GM12878 (cell line): ENCODE data around the gene C16orf96. TPM values are rescaled to one million over a fixed set of nuclear protein-coding genes. Genes with fewer than 3 reads are reported as not detected.

Experiments used
- ATAC-seq: fragments of 200-7000 bp; cut with Tn5 transposase; 3 replicates; pipeline ENCODE4 v1.9.1; 2020; ENCODE audit warnings: mild to moderate bottlenecking, moderate library complexity
- BruUV-seq: library from RNA; stranded (reverse); fragments of 400-500 nt; replicated peaks from 2 replicates; lab custom pipeline; 2021; lab: Mats Ljungman, UMichigan
- CTCF ChIA-PET: fragments of 300-600 bp; sonication (Branson Sonifier 250); formaldehyde crosslinking; extraction: SDS; loops from one replicate; lab custom pipeline; 2021; ENCODE audit warnings: inconsistent platforms; lab: Yijun Ruan, JAX
- POLR2A ChIA-PET: fragments of 350-600 bp; formaldehyde crosslinking; extraction: SDS; loops from one replicate; lab custom pipeline; 2021; ENCODE audit warnings: inconsistent platforms; lab: Charles Lee
- RAD21 ChIA-PET: fragments of 300-600 bp; sonication (Branson Sonifier 250); formaldehyde crosslinking; loops from one replicate; lab custom pipeline; 2023; ENCODE audit warnings: antibody characterized with exemption; ENCODE audit not compliant: unreplicated experiment; lab: Charles Lee
- SMC1A ChIA-PET: fragments of 300-600 bp; sonication (Branson Sonifier 250); formaldehyde crosslinking; loops from one replicate; lab custom pipeline; 2023; ENCODE audit not compliant: unreplicated experiment, uncharacterized antibody; lab: Charles Lee
- DNase-seq: peaks from one replicate; pipeline ENCODE4 v3.0.0-alpha.2; 2011; ENCODE audit warnings: low read depth, low spot score
- FAIRE-seq: peaks from 3 replicates; lab custom pipeline; 2011; peaks lifted over from hg19 to GRCh38; lab: Jason Lieb, UNC
- H2AFZ ChIP-seq: 2 replicates; pipeline ENCODE4 v1.6.0; 2011; ENCODE audit warnings: low read depth, low read length, control low read depth; ENCODE audit not compliant: control insufficient read depth
- H3K27ac ChIP-seq: 2 replicates; pipeline ENCODE4 v1.5.1; 2011; ENCODE audit warnings: control low read depth; ENCODE audit not compliant: control insufficient read depth, insufficient read depth
- H3K27me3 ChIP-seq, 2 experiments: replicated peaks in 1 of 2; 2 replicates each; pipeline versions ENCODE4 v1.6.0 to v1.6.1; 2011; ENCODE audit warnings: low read length in 1 of 2; ENCODE audit not compliant: control insufficient read depth in 2 of 2, insufficient read depth in 2 of 2
- H3K36me3 ChIP-seq, 2 experiments: 2 replicates each; pipeline ENCODE4 v1.5.1; 2011; ENCODE audit warnings: low read length in 1 of 2; ENCODE audit not compliant: control insufficient read depth in 2 of 2, insufficient read depth in 2 of 2
- H3K4me1 ChIP-seq: 2 replicates; pipeline ENCODE4 v1.6.1; 2011; ENCODE audit warnings: mild to moderate bottlenecking, low read length, moderate library complexity, mixed read lengths; ENCODE audit not compliant: control insufficient read depth, insufficient read depth
- H3K4me2 ChIP-seq: 2 replicates; pipeline ENCODE4 v1.6.0; 2011; ENCODE audit warnings: control low read depth; ENCODE audit not compliant: control insufficient read depth, insufficient read depth
- H3K4me3 ChIP-seq: fragments of 200-600 bp; sonication (generic); 2 replicates; pipeline ENCODE4 v1.5.1; 2016
- H3K79me2 ChIP-seq: 2 replicates; pipeline ENCODE4 v1.6.0; 2011; ENCODE audit warnings: low read length; ENCODE audit not compliant: control insufficient read depth, insufficient read depth
- H3K9ac ChIP-seq: 2 replicates; pipeline ENCODE4 v1.8.0; 2011; ENCODE audit warnings: low read length, control low read depth, mixed read lengths; ENCODE audit not compliant: control insufficient read depth, insufficient read depth
- H3K9me3 ChIP-seq: replicated peaks from 3 replicates; pipeline ENCODE4 v1.5.1; 2011; ENCODE audit warnings: mild to moderate bottlenecking, low read length; ENCODE audit not compliant: control insufficient read depth, insufficient read depth
- H4K20me1 ChIP-seq: 2 replicates; pipeline ENCODE4 v1.6.0; 2011; ENCODE audit not compliant: control insufficient read depth, insufficient read depth
- EED ChIP-seq: sonication (generic); IDR thresholded peaks from 2 replicates; pipeline ENCODE4 v1.6.1; 2016; ENCODE audit warnings: antibody characterized with exemption, low read depth
- IRF5 ChIP-seq: fragments of 450-650 bp; IDR thresholded peaks from 2 replicates; pipeline ENCODE4 v1.6.1; 2017; ENCODE audit warnings: borderline replicate concordance
- MAX ChIP-seq: IDR thresholded peaks from 2 replicates; pipeline ENCODE4 v1.6.1; 2012; ENCODE audit warnings: low read depth, low read length, improper control_type of control experiment
- PML ChIP-seq: IDR thresholded peaks from 2 replicates; pipeline ENCODE4 v1.6.1; 2012; ENCODE audit warnings: low read length, inconsistent platforms
- POLR2A ChIP-seq: IDR thresholded peaks from 2 replicates; pipeline ENCODE4 v1.6.1; 2011; ENCODE audit warnings: low read depth, mild to moderate bottlenecking, low read length
- ZNF592 ChIP-seq: fragments of 450-650 bp; IDR thresholded peaks from 2 replicates; pipeline ENCODE4 v1.6.1; 2017; ENCODE audit warnings: mild to moderate bottlenecking, moderate library complexity
- ZNF622 ChIP-seq: fragments of 450-650 bp; IDR thresholded peaks from 2 replicates; pipeline ENCODE4 v1.6.1; 2017; ENCODE audit warnings: mild to moderate bottlenecking, inconsistent platforms
- WGBS: methylation state at CpG from one replicate; pipeline ENCODE4 v1.1.6; 2016; ENCODE audit warnings: low lambda C conversion rate; ENCODE audit not compliant: insufficient replicate concordance, insufficient coverage; ENCODE audit errors: missing lambda C conversion rate; 5-methylcytosine and 5-hydroxymethylcytosine counted together
- in situ Hi-C: fragments of 300-500 bp; cut with MboI; formaldehyde crosslinking; loops from 9 replicates; pipeline ENCODE4 v1.14.3; 2018; ENCODE audit warnings: mixed read lengths
- intact Hi-C: fragments of 100-400 bp; cut with micrococcal nuclease; formaldehyde crosslinking; loops from one replicate; pipeline ENCODE4 v1.14.2; 2022; ENCODE audit not compliant: unreplicated experiment
- polyA plus RNA-seq, 11 experiments: library from polyadenylated mRNA; depleted of rRNA in 4 of 11; unstranded in 6 of 11; stranded (reverse) in 5 of 11; fragments of >200 nt; fragmentation: Nextera tagmentation in 4 of 11; fragmentation: Illumina TruSeq in 1 of 11; extraction: Ambion mirVana in 4 of 11; extraction: Trizol in 1 of 11; gene quantifications; 1 replicate in 1 of 11; 2 replicates in 10 of 11; pipeline versions ENCODE4 v1.2.1 to v1.2.3, GENCODE V29; 2011 to 2016; ENCODE audit warnings: inconsistent platforms in 2 of 11, missing spikeins in 2 of 11, low read depth in 1 of 11
- total RNA-seq, 4 experiments: library from RNA; depleted of rRNA in 3 of 4; stranded (reverse); fragments of >200 nt in 3 of 4; fragmentation: Illumina TruSeq in 1 of 4; extraction: Trizol in 1 of 4; gene quantifications; 2 replicates each; pipeline versions ENCODE4 v1.2.1 to v1.2.3, GENCODE V29; 2013 to 2021
- TF ChIP-seq, protein P1 (sequence below): fragments of 450-650 bp; formaldehyde crosslinking; IDR thresholded peaks from 2 replicates; pipeline ENCODE4 v1.5.0; 2022; ENCODE audit warnings: mild to moderate bottlenecking, missing genetic modification characterization
- TF ChIP-seq, protein P2 (sequence below): IDR thresholded peaks from 2 replicates; pipeline ENCODE4 v1.6.1; 2011; ENCODE audit warnings: borderline replicate concordance, low read depth, mild to moderate bottlenecking, moderate library complexity, mixed read lengths, low read length; ENCODE audit not compliant: insufficient read depth; ENCODE audit errors: extremely low read length

C16orf96 gene
- total and polyA plus RNA-seq, 10 of the 15 experiments (the other 5 are each of a cell fraction or from before 2014, with no cell fraction given): 0.01 to 0.08 (median 0.01) TPM; not detected in 7

DNA sequence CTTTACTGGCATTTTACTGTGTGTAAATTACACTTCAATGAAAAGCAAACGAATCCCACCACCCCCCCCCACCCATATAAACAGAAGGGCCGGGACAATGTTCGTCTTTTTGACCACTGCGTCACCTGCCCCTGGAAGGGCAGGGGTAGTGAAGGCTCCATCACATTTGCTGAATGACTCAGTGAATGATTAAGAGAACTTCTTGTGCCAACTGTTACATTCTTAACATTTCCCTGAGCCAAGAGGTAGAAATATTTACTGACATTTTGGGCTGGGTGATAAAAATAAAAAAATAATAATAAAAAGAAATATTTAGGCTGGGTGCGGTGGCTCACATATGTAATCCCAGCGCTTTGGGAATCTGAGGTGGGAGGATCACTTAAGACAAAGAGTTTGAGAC is 24.1 kb downstream of the C16orf96 start:
- in situ Hi-C loops: no loop called here
- no peaks in the 10 kb centered on the region for H3K9me3 ChIP-seq
- SMC1A ChIA-PET: no interaction called here
- H3K4me1 ChIP-seq: no peaks in the 10 kb centered on the region
- BruUV-seq: no TSS peak
- H3K9ac ChIP-seq: no peak overlapping the region
- no peaks in the 10 kb centered on the region for H4K20me1 ChIP-seq
- intact Hi-C loops: no loop called here
- no peaks in the 10 kb centered on the region for H3K79me2 ChIP-seq
- RAD21 ChIA-PET: no interaction called here
- DNase-seq (no peak), ATAC-seq (no peak), FAIRE-seq (no peak)
- no peak overlapping the region for H3K27ac ChIP-seq
- no peak overlapping the region for H3K4me3 ChIP-seq
- H3K36me3 ChIP-seq: no peaks in the 10 kb centered on the region
- CTCF ChIA-PET: no interaction called here
- no peak overlapping the region for H2AFZ ChIP-seq
- POLR2A ChIA-PET: no interaction called here
- H3K4me2 ChIP-seq: no peak overlapping the region
- no peaks in the 10 kb centered on the region for H3K27me3 ChIP-seq
- TF ChIP-seq POLR2A (no peak), MAX (no peak), EED (no peak), ZNF622 (no peak), ZNF592 (no peak), IRF5 (no peak), PML (no peak)
- TF ChIP-seq, protein P1, sequence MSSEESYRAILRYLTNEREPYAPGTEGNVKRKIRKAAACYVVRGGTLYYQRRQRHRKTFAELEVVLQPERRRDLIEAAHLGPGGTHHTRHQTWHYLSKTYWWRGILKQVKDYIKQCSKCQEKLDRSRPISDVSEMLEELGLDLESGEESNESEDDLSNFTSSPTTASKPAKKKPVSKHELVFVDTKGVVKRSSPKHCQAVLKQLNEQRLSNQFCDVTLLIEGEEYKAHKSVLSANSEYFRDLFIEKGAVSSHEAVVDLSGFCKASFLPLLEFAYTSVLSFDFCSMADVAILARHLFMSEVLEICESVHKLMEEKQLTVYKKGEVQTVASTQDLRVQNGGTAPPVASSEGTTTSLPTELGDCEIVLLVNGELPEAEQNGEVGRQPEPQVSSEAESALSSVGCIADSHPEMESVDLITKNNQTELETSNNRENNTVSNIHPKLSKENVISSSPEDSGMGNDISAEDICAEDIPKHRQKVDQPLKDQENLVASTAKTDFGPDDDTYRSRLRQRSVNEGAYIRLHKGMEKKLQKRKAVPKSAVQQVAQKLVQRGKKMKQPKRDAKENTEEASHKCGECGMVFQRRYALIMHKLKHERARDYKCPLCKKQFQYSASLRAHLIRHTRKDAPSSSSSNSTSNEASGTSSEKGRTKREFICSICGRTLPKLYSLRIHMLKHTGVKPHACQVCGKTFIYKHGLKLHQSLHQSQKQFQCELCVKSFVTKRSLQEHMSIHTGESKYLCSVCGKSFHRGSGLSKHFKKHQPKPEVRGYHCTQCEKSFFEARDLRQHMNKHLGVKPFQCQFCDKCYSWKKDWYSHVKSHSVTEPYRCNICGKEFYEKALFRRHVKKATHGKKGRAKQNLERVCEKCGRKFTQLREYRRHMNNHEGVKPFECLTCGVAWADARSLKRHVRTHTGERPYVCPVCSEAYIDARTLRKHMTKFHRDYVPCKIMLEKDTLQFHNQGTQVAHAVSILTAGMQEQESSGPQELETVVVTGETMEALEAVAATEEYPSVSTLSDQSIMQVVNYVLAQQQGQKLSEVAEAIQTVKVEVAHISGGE (CRISPR knock-in tag): no peak
- TF ChIP-seq, protein P2, sequence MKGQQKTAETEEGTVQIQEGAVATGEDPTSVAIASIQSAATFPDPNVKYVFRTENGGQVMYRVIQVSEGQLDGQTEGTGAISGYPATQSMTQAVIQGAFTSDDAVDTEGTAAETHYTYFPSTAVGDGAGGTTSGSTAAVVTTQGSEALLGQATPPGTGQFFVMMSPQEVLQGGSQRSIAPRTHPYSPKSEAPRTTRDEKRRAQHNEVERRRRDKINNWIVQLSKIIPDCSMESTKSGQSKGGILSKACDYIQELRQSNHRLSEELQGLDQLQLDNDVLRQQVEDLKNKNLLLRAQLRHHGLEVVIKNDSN: no peak
- WGBS: 38% methylated on average over 6 of the region's 6 CpGs
